GM12878 (cell line): ENCODE results near the gene CATSPER1. TPM values are rescaled to one million over a fixed set of nuclear protein-coding genes. Genes with fewer than 3 reads are reported as not detected.

Experiments used
- ATAC-seq: fragments of 200-7000 bp; cut with Tn5 transposase; 3 replicates; pipeline ENCODE4 v1.9.1; 2020; ENCODE audit warnings: mild to moderate bottlenecking, moderate library complexity
- BruUV-seq: library from RNA; stranded (reverse); fragments of 400-500 nt; replicated peaks from 2 replicates; lab custom pipeline; 2021; lab: Mats Ljungman, UMichigan
- CTCF ChIA-PET: fragments of 300-600 bp; sonication (Branson Sonifier 250); formaldehyde crosslinking; extraction: SDS; loops from one replicate; lab custom pipeline; 2021; ENCODE audit warnings: inconsistent platforms; lab: Yijun Ruan, JAX
- POLR2A ChIA-PET: fragments of 350-600 bp; formaldehyde crosslinking; extraction: SDS; loops from one replicate; lab custom pipeline; 2021; ENCODE audit warnings: inconsistent platforms; lab: Charles Lee
- RAD21 ChIA-PET: fragments of 300-600 bp; sonication (Branson Sonifier 250); formaldehyde crosslinking; loops from one replicate; lab custom pipeline; 2023; ENCODE audit warnings: antibody characterized with exemption; ENCODE audit not compliant: unreplicated experiment; lab: Charles Lee
- SMC1A ChIA-PET: fragments of 300-600 bp; sonication (Branson Sonifier 250); formaldehyde crosslinking; loops from one replicate; lab custom pipeline; 2023; ENCODE audit not compliant: unreplicated experiment, uncharacterized antibody; lab: Charles Lee
- DNase-seq: peaks from one replicate; pipeline ENCODE4 v3.0.0-alpha.2; 2011; ENCODE audit warnings: low read depth, low spot score
- FAIRE-seq: peaks from 3 replicates; lab custom pipeline; 2011; peaks lifted over from hg19 to GRCh38; lab: Jason Lieb, UNC
- H2AFZ ChIP-seq: 2 replicates; pipeline ENCODE4 v1.6.0; 2011; ENCODE audit warnings: low read depth, low read length, control low read depth; ENCODE audit not compliant: control insufficient read depth
- H3K27ac ChIP-seq: 2 replicates; pipeline ENCODE4 v1.5.1; 2011; ENCODE audit warnings: control low read depth; ENCODE audit not compliant: control insufficient read depth, insufficient read depth
- H3K27me3 ChIP-seq, 2 experiments: replicated peaks in 1 of 2; 2 replicates each; pipeline versions ENCODE4 v1.6.0 to v1.6.1; 2011; ENCODE audit warnings: low read length in 1 of 2; ENCODE audit not compliant: control insufficient read depth in 2 of 2, insufficient read depth in 2 of 2
- H3K36me3 ChIP-seq, 2 experiments: 2 replicates each; pipeline ENCODE4 v1.5.1; 2011; ENCODE audit warnings: low read length in 1 of 2; ENCODE audit not compliant: control insufficient read depth in 2 of 2, insufficient read depth in 2 of 2
- H3K4me1 ChIP-seq: 2 replicates; pipeline ENCODE4 v1.6.1; 2011; ENCODE audit warnings: mild to moderate bottlenecking, low read length, moderate library complexity, mixed read lengths; ENCODE audit not compliant: control insufficient read depth, insufficient read depth
- H3K4me2 ChIP-seq: 2 replicates; pipeline ENCODE4 v1.6.0; 2011; ENCODE audit warnings: control low read depth; ENCODE audit not compliant: control insufficient read depth, insufficient read depth
- H3K4me3 ChIP-seq: fragments of 200-600 bp; sonication (generic); 2 replicates; pipeline ENCODE4 v1.5.1; 2016
- H3K79me2 ChIP-seq: 2 replicates; pipeline ENCODE4 v1.6.0; 2011; ENCODE audit warnings: low read length; ENCODE audit not compliant: control insufficient read depth, insufficient read depth
- H3K9ac ChIP-seq: 2 replicates; pipeline ENCODE4 v1.8.0; 2011; ENCODE audit warnings: low read length, control low read depth, mixed read lengths; ENCODE audit not compliant: control insufficient read depth, insufficient read depth
- H3K9me3 ChIP-seq: replicated peaks from 3 replicates; pipeline ENCODE4 v1.5.1; 2011; ENCODE audit warnings: mild to moderate bottlenecking, low read length; ENCODE audit not compliant: control insufficient read depth, insufficient read depth
- H4K20me1 ChIP-seq: 2 replicates; pipeline ENCODE4 v1.6.0; 2011; ENCODE audit not compliant: control insufficient read depth, insufficient read depth
- CBX5 ChIP-seq: sonication (generic); IDR thresholded peaks from 2 replicates; pipeline ENCODE4 v1.6.1; 2016; ENCODE audit warnings: low read depth, moderate library complexity, mild to moderate bottlenecking, inconsistent platforms
- HCFC1 ChIP-seq: fragments of 150-350 bp; IDR thresholded peaks from 2 replicates; pipeline ENCODE4 v1.6.1; 2014; ENCODE audit warnings: low read length
- JUNB ChIP-seq: IDR thresholded peaks from 2 replicates; pipeline ENCODE4 v1.6.1; 2016; ENCODE audit warnings: antibody characterized with exemption, mild to moderate bottlenecking
- POLR2A ChIP-seq: IDR thresholded peaks from 2 replicates; pipeline ENCODE4 v1.6.1; 2011; ENCODE audit warnings: low read depth, mild to moderate bottlenecking, low read length
- SUZ12 ChIP-seq: fragments of 200-600 bp; sonication (generic); IDR thresholded peaks from one replicate; pipeline ENCODE4 v1.6.1; 2018; ENCODE audit warnings: antibody characterized with exemption, mild to moderate bottlenecking; ENCODE audit not compliant: unreplicated experiment
- WGBS: methylation state at CpG from one replicate; pipeline ENCODE4 v1.1.6; 2016; ENCODE audit warnings: low lambda C conversion rate; ENCODE audit not compliant: insufficient replicate concordance, insufficient coverage; ENCODE audit errors: missing lambda C conversion rate; 5-methylcytosine and 5-hydroxymethylcytosine counted together
- in situ Hi-C: fragments of 300-500 bp; cut with MboI; formaldehyde crosslinking; loops from 9 replicates; pipeline ENCODE4 v1.14.3; 2018; ENCODE audit warnings: mixed read lengths
- intact Hi-C: fragments of 100-400 bp; cut with micrococcal nuclease; formaldehyde crosslinking; loops from one replicate; pipeline ENCODE4 v1.14.2; 2022; ENCODE audit not compliant: unreplicated experiment
- polyA plus RNA-seq, 11 experiments: library from polyadenylated mRNA; depleted of rRNA in 4 of 11; unstranded in 6 of 11; stranded (reverse) in 5 of 11; fragments of >200 nt; fragmentation: Nextera tagmentation in 4 of 11; fragmentation: Illumina TruSeq in 1 of 11; extraction: Ambion mirVana in 4 of 11; extraction: Trizol in 1 of 11; gene quantifications; 1 replicate in 1 of 11; 2 replicates in 10 of 11; pipeline versions ENCODE4 v1.2.1 to v1.2.3, GENCODE V29; 2011 to 2016; ENCODE audit warnings: inconsistent platforms in 2 of 11, missing spikeins in 2 of 11, low read depth in 1 of 11
- total RNA-seq, 4 experiments: library from RNA; depleted of rRNA in 3 of 4; stranded (reverse); fragments of >200 nt in 3 of 4; fragmentation: Illumina TruSeq in 1 of 4; extraction: Trizol in 1 of 4; gene quantifications; 2 replicates each; pipeline versions ENCODE4 v1.2.1 to v1.2.3, GENCODE V29; 2013 to 2021
- TF ChIP-seq, protein P1 (sequence below): IDR thresholded peaks from 2 replicates; pipeline ENCODE4 v1.6.1; 2011; ENCODE audit warnings: mild to moderate bottlenecking, low read depth, low read length, moderate library complexity; ENCODE audit not compliant: insufficient replicate concordance
- TF ChIP-seq, protein P2 (sequence below): fragments of 150-350 bp; IDR thresholded peaks from 2 replicates; pipeline ENCODE4 v1.6.1; 2014; ENCODE audit warnings: mild to moderate bottlenecking, low read depth, low read length

Gene CATSPER1
- total and polyA plus RNA-seq, 10 of the 15 experiments (the other 5 are each of a cell fraction or from before 2014, with no cell fraction given), result 0.02 to 0.05 TPM; not detected in 8

DNA sequence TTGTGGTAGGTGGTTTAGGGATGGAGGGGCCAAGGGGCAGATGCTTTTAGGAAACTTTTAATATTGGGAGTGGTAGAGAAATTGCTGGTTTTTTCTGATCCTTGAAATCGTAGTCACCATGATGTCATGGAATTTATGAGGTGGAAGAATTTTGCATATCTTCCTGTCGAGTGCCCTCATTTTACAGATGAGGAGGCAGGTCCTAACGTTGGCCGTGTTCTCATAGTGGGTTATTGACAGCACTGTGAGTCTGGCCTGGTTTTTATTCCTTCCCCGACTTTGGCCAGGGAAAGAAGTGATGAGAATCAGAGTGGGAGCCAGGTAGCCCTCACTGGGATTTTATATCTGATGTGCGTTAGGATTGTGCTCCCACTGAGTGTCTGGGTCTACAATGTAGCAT lies 35.0 kb upstream of the CATSPER1 start:
- H3K4me3 ChIP-seq, result no peak overlapping the region
- peaks cover 4% of the 10 kb centered on the region for H3K79me2 ChIP-seq
- FAIRE-seq, result no peak
- TF ChIP-seq, protein P1, sequence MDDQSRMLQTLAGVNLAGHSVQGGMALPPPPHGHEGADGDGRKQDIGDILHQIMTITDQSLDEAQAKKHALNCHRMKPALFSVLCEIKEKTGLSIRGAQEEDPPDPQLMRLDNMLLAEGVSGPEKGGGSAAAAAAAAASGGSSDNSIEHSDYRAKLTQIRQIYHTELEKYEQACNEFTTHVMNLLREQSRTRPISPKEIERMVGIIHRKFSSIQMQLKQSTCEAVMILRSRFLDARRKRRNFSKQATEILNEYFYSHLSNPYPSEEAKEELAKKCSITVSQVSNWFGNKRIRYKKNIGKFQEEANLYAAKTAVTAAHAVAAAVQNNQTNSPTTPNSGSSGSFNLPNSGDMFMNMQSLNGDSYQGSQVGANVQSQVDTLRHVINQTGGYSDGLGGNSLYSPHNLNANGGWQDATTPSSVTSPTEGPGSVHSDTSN, result no peak
- TF ChIP-seq POLR2A, result 0 out of 2 replicates have a peak, but pooled peaks have one; percentile 7
- SMC1A ChIA-PET, result no interaction called here
- H4K20me1 ChIP-seq, result no peaks in the 10 kb centered on the region
- H3K36me3 ChIP-seq, result peaks cover 35 to 67% of the 10 kb centered on the region in 2 experiments
- intact Hi-C loops (no loop called here), in situ Hi-C loops (no loop called here)
- no peak for DNase-seq
- ATAC-seq, result no peak
- POLR2A ChIA-PET, result interaction anchor here (1.0 kb wide), 1 partner anchor 9 kb away, joined by 3 read pairs; the partner anchor contains the start of gene SF3B2
- H3K27ac ChIP-seq, result no peak overlapping the region
- no peak overlapping the region for H3K9ac ChIP-seq
- no peak overlapping the region for H2AFZ ChIP-seq
- WGBS, result 25% methylated on average over 6 of the region's 6 CpGs
- RAD21 ChIA-PET, result no interaction called here
- H3K4me2 ChIP-seq, result no peak overlapping the region
- H3K9me3 ChIP-seq, result peaks cover 6% of the 10 kb centered on the region; the same call in 2 of the 3 replicates
- no peaks in the 10 kb centered on the region for H3K27me3 ChIP-seq
- CTCF ChIA-PET, result interaction anchor here (1.0 to 1.5 kb wide), 2 partner anchors 10 to 177 kb away, joined by 3 to 4 read pairs; no protein-coding TSS in a partner anchor
- BruUV-seq, result no TSS peak
- no peaks in the 10 kb centered on the region for H3K4me1 ChIP-seq

DNA sequence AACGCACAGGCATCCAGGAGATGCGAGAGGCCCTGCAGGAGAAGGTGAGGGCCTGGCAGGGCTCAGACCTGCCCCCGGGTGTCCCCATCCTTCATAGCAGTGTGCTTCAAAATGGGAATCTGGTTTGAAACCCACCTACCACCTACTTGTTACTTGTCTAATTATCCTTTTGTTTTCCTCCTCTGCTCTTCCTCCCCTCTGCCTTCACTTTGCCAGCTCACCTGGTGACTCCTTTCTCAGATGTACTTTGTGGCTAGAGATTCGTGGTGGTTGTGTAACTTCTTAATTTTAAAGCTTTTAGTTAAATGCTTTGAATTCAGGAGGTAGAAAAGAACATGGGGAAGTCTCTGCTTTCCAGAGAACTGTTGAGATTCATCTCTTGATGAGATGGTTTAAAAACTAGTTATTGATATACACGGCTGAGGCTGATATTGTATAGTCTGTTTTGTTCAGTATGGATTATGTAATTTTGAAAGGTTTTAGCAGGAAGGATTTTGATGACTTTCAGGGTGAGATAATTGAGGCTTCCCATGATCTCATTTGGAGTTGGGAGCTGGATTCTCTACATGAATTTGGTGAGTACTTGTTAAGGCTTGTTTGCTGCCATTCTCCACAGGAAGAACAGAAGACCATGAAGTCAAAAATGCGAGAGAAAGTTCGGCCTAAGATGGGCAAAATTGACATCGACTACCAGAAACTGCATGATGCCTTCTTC lies 33.8 kb upstream of the CATSPER1 start:
- FAIRE-seq, result no peak
- Histone ChIP-seq H3K4me1 (no peaks in the 10 kb centered on the region), H3K9ac (no peak overlapping the region), H2AFZ (no peak overlapping the region), H3K79me2 (peaks cover 5% of the 10 kb centered on the region), H3K4me2 (no peak overlapping the region)
- RAD21 ChIA-PET, result no interaction called here
- TF ChIP-seq JUNB (no peak), CBX5 (no peak), SUZ12 (no peak), HCFC1 (no peak)
- TF ChIP-seq, protein P2, sequence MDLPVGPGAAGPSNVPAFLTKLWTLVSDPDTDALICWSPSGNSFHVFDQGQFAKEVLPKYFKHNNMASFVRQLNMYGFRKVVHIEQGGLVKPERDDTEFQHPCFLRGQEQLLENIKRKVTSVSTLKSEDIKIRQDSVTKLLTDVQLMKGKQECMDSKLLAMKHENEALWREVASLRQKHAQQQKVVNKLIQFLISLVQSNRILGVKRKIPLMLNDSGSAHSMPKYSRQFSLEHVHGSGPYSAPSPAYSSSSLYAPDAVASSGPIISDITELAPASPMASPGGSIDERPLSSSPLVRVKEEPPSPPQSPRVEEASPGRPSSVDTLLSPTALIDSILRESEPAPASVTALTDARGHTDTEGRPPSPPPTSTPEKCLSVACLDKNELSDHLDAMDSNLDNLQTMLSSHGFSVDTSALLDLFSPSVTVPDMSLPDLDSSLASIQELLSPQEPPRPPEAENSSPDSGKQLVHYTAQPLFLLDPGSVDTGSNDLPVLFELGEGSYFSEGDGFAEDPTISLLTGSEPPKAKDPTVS, result no peak
- TF ChIP-seq, all 136 proteins: peak for 0
- intact Hi-C loops (no loop called here), in situ Hi-C loops (no loop called here)
- H3K27ac ChIP-seq, result no peak overlapping the region
- ATAC-seq, result no peak
- H3K9me3 ChIP-seq, result peaks cover 6% of the 10 kb centered on the region; the same call in 2 of the 3 replicates
- H3K36me3 ChIP-seq, result peaks cover 39 to 74% of the 10 kb centered on the region in 2 experiments
- ChIA-PET SMC1A (interaction anchor here (0.9 to 2.0 kb wide), 4 partner anchors 8 to 75 kb away, joined by 3 to 8 read pairs (median 4); no protein-coding TSS in a partner anchor), POLR2A (interaction anchor here (0.6 kb wide), 1 partner anchor 108 kb away, joined by 3 read pairs; no protein-coding TSS in a partner anchor), CTCF (interaction anchor here (0.7 to 3.1 kb wide), 5 partner anchors 8 to 75 kb away, joined by 3 to 26 read pairs (median 5); no protein-coding TSS in a partner anchor)
- H3K4me3 ChIP-seq, result no peak overlapping the region
- no peak for DNase-seq
- no TSS peak for BruUV-seq
- no peaks in the 10 kb centered on the region for H3K27me3 ChIP-seq
- 83% methylated on average over 8 of the region's 8 CpGs for WGBS
- no peaks in the 10 kb centered on the region for H4K20me1 ChIP-seq
